Measurements from ENCODE around the gene PLCH1. TPM values are rescaled to one million over a fixed set of nuclear protein-coding genes. Genes with fewer than 3 reads are reported as not detected.

The PLCH1 gene
- total and polyA plus RNA-seq, 9 of the 15 experiments (the other 6 are each of a cell fraction or from before 2014, with no cell fraction given), result 0.17 to 0.62 (median 0.40) TPM

GRCh38 chr3:155465664-155466063 is 279.2 kb downstream of the PLCH1 start:
- BruUV-seq (replicated peaks), result no TSS peak
- no peak overlapping the region for H3K4me3 ChIP-seq
- ChIA-PET POLR2A (no interaction called here), CTCF (ENCODE audit: low intra/inter-chr PET ratio) (no interaction called here)
- no peaks in the 10 kb centered on the region for H3K79me2 ChIP-seq (ENCODE audit: control insufficient read depth, insufficient read depth, low read length)
- FAIRE-seq (no peak), DNase-seq (ENCODE audit: extremely low read depth in 1 of 4, low spot score in 3 of 4) (no peak), ATAC-seq (no peak)
- no peaks in the 10 kb centered on the region for H3K27me3 ChIP-seq (ENCODE audit: control insufficient read depth in 2 of 2, insufficient read depth in 2 of 2, low read length in 2 of 2)
- H3K9me1 ChIP-seq (ENCODE audit: control insufficient read depth, insufficient read depth, low read length), result no peaks in the 10 kb centered on the region
- H3K4me1 ChIP-seq (replicated peaks in 1 of 2; ENCODE audit: control insufficient read depth in 2 of 2, insufficient read depth in 2 of 2, low read length in 2 of 2), result no peaks in the 10 kb centered on the region
- no peaks in the 10 kb centered on the region for H3K36me3 ChIP-seq (ENCODE audit: control insufficient read depth, insufficient read depth, low read length)
- H3K9ac ChIP-seq (ENCODE audit: insufficient read depth in 1 of 2, low read depth in 2 of 2, low read length in 2 of 2), result no peak overlapping the region
- WGBS (ENCODE audit: insufficient coverage, low coverage, missing lambda C conversion rate), result 0% methylated on average over 2 of the region's 2 CpGs
- intact Hi-C loops (cut with micrococcal nuclease), result no loop called here
- no peak overlapping the region for H2AFZ ChIP-seq (ENCODE audit: low read depth, low read length)
- no peaks in the 10 kb centered on the region for H4K20me1 ChIP-seq (replicated peaks; ENCODE audit: control insufficient read depth, insufficient read depth, low read length)
- H3K27ac ChIP-seq (ENCODE audit: extremely low read depth, low read depth, low read length), result no peak overlapping the region
- H3K4me2 ChIP-seq (ENCODE audit: insufficient read depth, low read length), result no peak overlapping the region
- no peaks in the 10 kb centered on the region for H3K9me3 ChIP-seq (replicated peaks; ENCODE audit: control insufficient read depth, insufficient read depth, low read depth, low read length)
- in situ Hi-C loops (cut with MboI), result no loop called here
- TF ChIP-seq SMAD2 (IDR thresholded peaks at IDR 0.05; ENCODE audit: low read depth, low read length) (no peak), KDM1A (IDR thresholded peaks at IDR 0.05) (no peak), PHB2 (IDR thresholded peaks at IDR 0.05; ENCODE audit: low read depth) (no peak), CREB1 (IDR thresholded peaks at IDR 0.05) (no peak), CREB1 (CRISPR knock-in tag; IDR thresholded peaks at IDR 0.05) (no peak), CHD2 (IDR thresholded peaks at IDR 0.05; ENCODE audit: low read depth, low read length) (no peak), AFF4 (CRISPR knock-in tag; IDR thresholded peaks at IDR 0.05) (no peak), STAT6 (CRISPR knock-in tag; IDR thresholded peaks at IDR 0.05) (no peak), POLR3A (IDR thresholded peaks at IDR 0.05; ENCODE audit: borderline replicate concordance, extremely low read depth, insufficient read depth, insufficient read length) (no peak), TGIF2 (CRISPR knock-in tag; IDR thresholded peaks at IDR 0.05) (no peak), ATF2 (CRISPR knock-in tag; IDR thresholded peaks at IDR 0.05) (no peak), ZNF445 (CRISPR knock-in tag; IDR thresholded peaks at IDR 0.05; ENCODE audit: low read depth) (no peak)
- TF ChIP-seq, protein P1, sequence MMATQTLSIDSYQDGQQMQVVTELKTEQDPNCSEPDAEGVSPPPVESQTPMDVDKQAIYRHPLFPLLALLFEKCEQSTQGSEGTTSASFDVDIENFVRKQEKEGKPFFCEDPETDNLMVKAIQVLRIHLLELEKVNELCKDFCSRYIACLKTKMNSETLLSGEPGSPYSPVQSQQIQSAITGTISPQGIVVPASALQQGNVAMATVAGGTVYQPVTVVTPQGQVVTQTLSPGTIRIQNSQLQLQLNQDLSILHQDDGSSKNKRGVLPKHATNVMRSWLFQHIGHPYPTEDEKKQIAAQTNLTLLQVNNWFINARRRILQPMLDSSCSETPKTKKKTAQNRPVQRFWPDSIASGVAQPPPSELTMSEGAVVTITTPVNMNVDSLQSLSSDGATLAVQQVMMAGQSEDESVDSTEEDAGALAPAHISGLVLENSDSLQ (IDR thresholded peaks at IDR 0.05), result no peak
- TF ChIP-seq, protein P2, sequence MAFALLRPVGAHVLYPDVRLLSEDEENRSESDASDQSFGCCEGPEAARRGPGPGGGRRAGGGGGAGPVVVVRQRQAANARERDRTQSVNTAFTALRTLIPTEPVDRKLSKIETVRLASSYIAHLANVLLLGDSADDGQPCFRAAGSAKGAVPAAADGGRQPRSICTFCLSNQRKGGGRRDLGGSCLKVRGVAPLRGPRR (CRISPR knock-in tag; IDR thresholded peaks at IDR 0.05), result no peak

Data from K562 (cell line).